A204.1 (cell line): ENCODE measurements around the gene ZC3H12C.
"Not testable (repeated sequence)": the region's sequence is repeated elsewhere in the genome, so short reads cannot be mapped to it uniquely, and the experiment has no call there.

Experiments used
- FAIRE-seq: peaks from 2 replicates; lab custom pipeline; 2012; peaks lifted over from hg19 to GRCh38; lab: Jason Lieb, UNC

Gene ZC3H12C

GRCh38 chr11:110092515-110093406, at the start of gene ZC3H12C:
TSS of gene ZC3H12C (plus strand) at chr11:110093392. CDS start at chr11:110093412, 20 bp downstream.
- FAIRE-seq = no peak

- no peak for FAIRE-seq
Measured at GRCh38 chr11:110044226-110044968, 48.8 kb upstream of the ZC3H12C start.

- no peak for FAIRE-seq
Measured at GRCh38 chr11:110046775-110047380, 46.3 kb upstream of the ZC3H12C start.

- FAIRE-seq = no peak
Measured at GRCh38 chr11:110049501-110050200, 43.5 kb upstream of the ZC3H12C start.

GRCh38 chr11:110050201-110050506, 43.0 kb upstream of the ZC3H12C start:
- no peak for FAIRE-seq

GRCh38 chr11:110053848-110054414, 39.3 kb upstream of the ZC3H12C start:
- FAIRE-seq = no peak

- FAIRE-seq = no peak
Measured at GRCh38 chr11:110056956-110057355, 36.2 kb upstream of the ZC3H12C start.

GRCh38 chr11:110059706-110060463, 33.3 kb upstream of the ZC3H12C start:
- FAIRE-seq = no peak

- FAIRE-seq = no peak
Measured at GRCh38 chr11:110061296-110061695, 31.9 kb upstream of the ZC3H12C start.

- no peak for FAIRE-seq
Measured at GRCh38 chr11:110062247-110062646, 30.9 kb upstream of the ZC3H12C start.

GRCh38 chr11:110065189-110065588, 28.0 kb upstream of the ZC3H12C start:
- no peak for FAIRE-seq

- not testable (repeated sequence) for FAIRE-seq
Measured at GRCh38 chr11:110068001-110068400, 25.2 kb upstream of the ZC3H12C start.

- FAIRE-seq = no peak
Measured at GRCh38 chr11:110069158-110069737, 23.9 kb upstream of the ZC3H12C start.

- no peak for FAIRE-seq
Measured at GRCh38 chr11:110070176-110070575, 23.0 kb upstream of the ZC3H12C start.

GRCh38 chr11:110071197-110071596, 22.0 kb upstream of the ZC3H12C start:
- FAIRE-seq = no peak

- FAIRE-seq = no peak
Measured at GRCh38 chr11:110072930-110073329, 20.3 kb upstream of the ZC3H12C start.

- FAIRE-seq = no peak
Measured at GRCh38 chr11:110074499-110074898, 18.7 kb upstream of the ZC3H12C start.

GRCh38 chr11:110075105-110075846, 17.9 kb upstream of the ZC3H12C start:
- FAIRE-seq = no peak

- no peak for FAIRE-seq
Measured at GRCh38 chr11:110075847-110076208, 17.4 kb upstream of the ZC3H12C start.

GRCh38 chr11:110076371-110076965, 16.7 kb upstream of the ZC3H12C start:
- FAIRE-seq = no peak
